K562 (cell line): Measurements from ENCODE around the gene GFI1B.

ENCODE experiments used
- CREM ChIP-seq: IDR thresholded peaks from 2 replicates; pipeline ENCODE4 v1.6.1; 2014; ENCODE audit warnings: antibody characterized with exemption, low read depth
- CTCF ChIP-seq, 3 experiments: IDR thresholded peaks in 2 of 3; conservative IDR thresholded peaks in 1 of 3; 2 replicates each; pipeline ENCODE4 v1.5.1; 2011 to 2012; ENCODE audit warnings: low read length in 3 of 3, mild to moderate bottlenecking in 3 of 3, control low read depth in 2 of 3, improper control_type of control experiment in 1 of 3, inconsistent platforms in 1 of 3, low read depth in 1 of 3, mixed read lengths in 1 of 3, moderate library complexity in 1 of 3; ENCODE audit not compliant: insufficient read depth in 2 of 3
- E2F6 ChIP-seq, 2 experiments: IDR thresholded peaks; 2 replicates each; pipeline ENCODE4 v1.6.1; 2011; ENCODE audit warnings: borderline replicate concordance in 1 of 2, control low read depth in 1 of 2, low read depth in 1 of 2, low read length in 1 of 2, mild to moderate bottlenecking in 1 of 2, mixed read lengths in 1 of 2, moderate library complexity in 1 of 2; ENCODE audit not compliant: insufficient read depth in 1 of 2, insufficient read length in 1 of 2, poor library complexity in 1 of 2, severe bottlenecking in 1 of 2; ENCODE audit errors: extremely low read depth in 1 of 2
- ELF4 ChIP-seq: fragments of 450-650 bp; formaldehyde crosslinking; IDR thresholded peaks from 2 replicates; pipeline ENCODE4 v1.4.0; 2022; ENCODE audit warnings: missing genetic modification characterization
- FOXP1 ChIP-seq: sonication (generic); formaldehyde crosslinking; IDR thresholded peaks from 2 replicates; pipeline ENCODE4 v1.8.0; 2022; ENCODE audit warnings: mild to moderate bottlenecking, missing genetic modification reagents
- POLR2AphosphoS5 ChIP-seq: IDR thresholded peaks from 2 replicates; pipeline ENCODE4 v1.6.1; 2011; ENCODE audit warnings: mild to moderate bottlenecking, low read depth, low read length, moderate library complexity; ENCODE audit not compliant: control insufficient read depth, insufficient read depth
- YY1 ChIP-seq, 3 experiments: IDR thresholded peaks; 2 replicates each; pipeline ENCODE4 v1.6.1; 2011; ENCODE audit warnings: low read length in 2 of 3, mild to moderate bottlenecking in 2 of 3, moderate library complexity in 2 of 3, borderline replicate concordance in 1 of 3, control low read depth in 1 of 3, low read depth in 1 of 3; ENCODE audit not compliant: insufficient read depth in 3 of 3, insufficient replicate concordance in 2 of 3, control insufficient read depth in 1 of 3, insufficient read length in 1 of 3; ENCODE audit errors: extremely low read depth in 1 of 3
- ZNF551 ChIP-seq: fragments of 250-450 bp; sonication (Bioruptor Pico); IDR thresholded peaks from 2 replicates; pipeline ENCODE4 v1.5.0; 2021; ENCODE audit warnings: mild to moderate bottlenecking, moderate library complexity

GRCh38 chr9:133009906-133010582, 31.6 kb downstream of the GFI1B start:
- no peak for TF ChIP-seq CTCF (IDR thresholded peaks at IDR 0.05 in 2 of 3, conservative IDR thresholded peaks at IDR 0.05 in 1 of 3; ENCODE audit: insufficient read depth in 2 of 3, low read depth in 1 of 3, low read length in 3 of 3)
- TF ChIP-seq CREM: no peak
- no peak for TF ChIP-seq ELF4 (CRISPR knock-in tag)
- TF ChIP-seq POLR2AphosphoS5: no peak
- no peak for TF ChIP-seq E2F6 (IDR thresholded peaks at IDR 0.05; ENCODE audit: borderline replicate concordance in 1 of 2, extremely low read depth in 1 of 2, insufficient read depth in 1 of 2, insufficient read length in 1 of 2, low read depth in 1 of 2, low read length in 1 of 2, poor library complexity in 1 of 2, severe bottlenecking in 1 of 2)
- TF ChIP-seq FOXP1 (CRISPR knock-in tag): no peak
- TF ChIP-seq ZNF551 (CRISPR knock-in tag): no peak
- TF ChIP-seq YY1 (IDR thresholded peaks at IDR 0.05; ENCODE audit: borderline replicate concordance in 1 of 3, control insufficient read depth in 1 of 3, extremely low read depth in 1 of 3, insufficient read depth in 3 of 3, insufficient read length in 1 of 3, insufficient replicate concordance in 2 of 3, low read depth in 1 of 3, low read length in 2 of 3): no peak
